LNCaP clone FGC (cell line): Measurements from ENCODE around the gene BCL11B.

ENCODE experiments used
- DNase-seq: peaks from one replicate; pipeline ENCODE4 v3.0.0-alpha.2; 2011; ENCODE audit warnings: low read depth
- H3K4me3 ChIP-seq: 2 replicates; pipeline ENCODE4 v1.5.1; 2011; ENCODE audit warnings: mild to moderate bottlenecking, low read depth, low read length, control low read depth
- TF ChIP-seq, protein P1 (sequence below): IDR thresholded peaks from 2 replicates; pipeline ENCODE4 v1.5.1; 2012; ENCODE audit warnings: mild to moderate bottlenecking; ENCODE audit not compliant: control insufficient read depth, insufficient read depth; ENCODE audit errors: extremely low read depth

Gene BCL11B

DNA sequence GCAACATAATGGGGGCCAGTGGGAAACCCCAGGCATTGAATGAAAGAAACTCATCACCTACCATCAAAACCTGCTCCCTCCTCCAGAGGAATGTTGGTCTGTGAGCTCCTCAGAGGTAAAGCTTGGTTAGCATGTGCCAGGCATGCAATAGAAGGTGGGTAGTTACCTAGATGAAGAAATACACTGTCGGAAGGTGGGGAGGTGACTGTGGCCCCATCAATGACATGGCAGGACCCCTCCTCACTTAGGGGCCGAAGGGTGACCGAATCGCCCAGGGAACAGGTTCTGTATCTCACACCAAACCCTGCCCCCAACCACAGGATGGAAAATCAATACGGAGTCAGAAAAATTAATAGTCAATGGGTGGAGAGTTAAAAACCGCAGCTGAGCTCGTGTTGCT is 135.6 kb downstream of the BCL11B start:
- H3K4me3 ChIP-seq, result no peak overlapping the region
- TF ChIP-seq, protein P1, sequence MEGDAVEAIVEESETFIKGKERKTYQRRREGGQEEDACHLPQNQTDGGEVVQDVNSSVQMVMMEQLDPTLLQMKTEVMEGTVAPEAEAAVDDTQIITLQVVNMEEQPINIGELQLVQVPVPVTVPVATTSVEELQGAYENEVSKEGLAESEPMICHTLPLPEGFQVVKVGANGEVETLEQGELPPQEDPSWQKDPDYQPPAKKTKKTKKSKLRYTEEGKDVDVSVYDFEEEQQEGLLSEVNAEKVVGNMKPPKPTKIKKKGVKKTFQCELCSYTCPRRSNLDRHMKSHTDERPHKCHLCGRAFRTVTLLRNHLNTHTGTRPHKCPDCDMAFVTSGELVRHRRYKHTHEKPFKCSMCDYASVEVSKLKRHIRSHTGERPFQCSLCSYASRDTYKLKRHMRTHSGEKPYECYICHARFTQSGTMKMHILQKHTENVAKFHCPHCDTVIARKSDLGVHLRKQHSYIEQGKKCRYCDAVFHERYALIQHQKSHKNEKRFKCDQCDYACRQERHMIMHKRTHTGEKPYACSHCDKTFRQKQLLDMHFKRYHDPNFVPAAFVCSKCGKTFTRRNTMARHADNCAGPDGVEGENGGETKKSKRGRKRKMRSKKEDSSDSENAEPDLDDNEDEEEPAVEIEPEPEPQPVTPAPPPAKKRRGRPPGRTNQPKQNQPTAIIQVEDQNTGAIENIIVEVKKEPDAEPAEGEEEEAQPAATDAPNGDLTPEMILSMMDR, result no peak
- DNase-seq, result no peak

DNA sequence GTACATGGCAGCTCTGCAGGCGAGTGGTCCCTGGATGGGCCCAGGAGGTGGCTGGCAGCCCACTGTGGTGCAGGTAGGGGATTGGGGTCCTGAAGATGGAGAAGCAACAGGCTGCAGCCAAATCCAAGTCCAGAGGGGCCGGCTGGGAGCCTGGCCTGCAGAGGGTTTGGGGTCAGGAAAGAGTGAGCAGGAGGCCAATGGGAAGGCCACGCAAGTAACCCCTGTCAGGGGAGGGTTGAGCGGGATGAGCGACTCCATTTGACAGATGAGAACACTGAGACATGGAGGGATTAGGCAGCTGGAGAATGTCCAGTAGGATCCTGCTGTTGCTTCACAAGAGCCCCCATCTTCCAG is 136.0 kb downstream of the BCL11B start:
- H3K4me3 ChIP-seq, result no peak overlapping the region
- no peak for DNase-seq
- TF ChIP-seq, protein P1, result no peak

DNA sequence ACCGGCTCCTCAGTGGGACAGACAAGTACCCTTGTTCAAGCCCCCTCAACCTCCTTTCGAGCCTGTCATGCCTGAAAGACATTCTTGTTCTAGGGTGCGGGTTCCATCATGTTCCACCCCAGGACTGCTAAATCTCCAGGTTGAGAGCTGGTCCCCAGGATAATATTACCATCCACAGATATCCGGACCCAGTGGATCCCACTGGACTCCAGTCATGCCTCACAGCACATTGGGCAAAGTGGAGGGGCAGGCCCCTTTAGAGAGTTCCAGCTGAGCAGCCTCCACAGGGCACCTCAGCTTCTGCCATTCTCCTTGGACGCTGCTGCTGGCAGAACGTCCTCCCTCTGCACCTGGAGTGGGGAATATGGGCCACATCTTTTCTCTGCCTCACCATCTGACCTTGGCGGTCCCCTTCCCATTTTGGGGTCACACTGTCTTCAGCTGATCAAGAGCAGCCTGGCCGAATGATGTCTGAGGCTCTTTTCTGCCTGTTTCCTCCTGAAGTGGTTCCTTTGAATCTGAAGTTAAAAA is 137.4 kb downstream of the BCL11B start:
- no peak for DNase-seq

DNA sequence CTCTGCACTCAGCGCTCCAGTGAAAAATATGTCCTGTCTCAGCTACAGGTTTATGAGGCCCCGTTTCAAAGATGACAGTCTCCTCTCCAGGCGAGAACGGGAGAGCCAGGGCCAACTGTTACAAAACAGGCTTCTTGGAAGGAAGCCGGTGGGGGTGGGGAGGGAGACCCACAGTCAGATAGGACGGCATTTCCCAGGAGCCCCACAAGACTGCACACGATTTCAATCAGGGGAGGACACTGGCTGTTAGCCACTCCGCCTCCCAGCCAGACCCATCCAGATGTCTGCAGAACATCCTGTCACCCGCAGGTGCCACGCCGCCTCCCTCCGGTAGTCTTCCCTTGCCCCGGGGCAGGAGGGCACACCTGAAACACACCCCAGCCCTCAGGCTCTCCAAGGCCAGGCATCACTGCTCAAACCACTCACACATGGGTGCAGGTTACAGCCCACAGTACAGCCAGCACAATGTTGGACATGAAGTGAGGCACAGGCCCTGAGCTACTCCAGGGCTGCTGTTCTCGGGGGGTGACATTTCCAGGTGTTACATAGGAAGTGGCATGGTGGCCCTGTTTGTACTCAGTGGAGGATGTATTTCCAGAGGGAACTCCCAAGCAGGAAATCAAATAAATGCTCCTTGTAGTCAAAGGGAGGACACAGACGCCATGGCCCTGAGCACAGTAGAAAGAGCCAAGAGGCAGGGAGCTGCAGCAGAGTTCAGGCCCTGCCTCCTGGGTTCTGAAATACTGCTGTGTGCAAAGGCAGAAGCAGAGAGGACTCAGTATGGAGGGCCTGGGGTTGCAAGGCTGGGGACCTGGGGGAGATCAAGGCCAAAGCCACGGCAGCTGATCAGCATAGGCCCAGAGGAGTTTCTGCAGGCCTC is 138.1 kb downstream of the BCL11B start:
- TF ChIP-seq, protein P1, result no peak
- no peak for DNase-seq
- H3K4me3 ChIP-seq, result no peak overlapping the region

More for the DNA sequence above, 137.4 kb downstream of the BCL11B start:
- TF ChIP-seq, protein P1, result no peak
- H3K4me3 ChIP-seq, result no peak overlapping the region

DNA sequence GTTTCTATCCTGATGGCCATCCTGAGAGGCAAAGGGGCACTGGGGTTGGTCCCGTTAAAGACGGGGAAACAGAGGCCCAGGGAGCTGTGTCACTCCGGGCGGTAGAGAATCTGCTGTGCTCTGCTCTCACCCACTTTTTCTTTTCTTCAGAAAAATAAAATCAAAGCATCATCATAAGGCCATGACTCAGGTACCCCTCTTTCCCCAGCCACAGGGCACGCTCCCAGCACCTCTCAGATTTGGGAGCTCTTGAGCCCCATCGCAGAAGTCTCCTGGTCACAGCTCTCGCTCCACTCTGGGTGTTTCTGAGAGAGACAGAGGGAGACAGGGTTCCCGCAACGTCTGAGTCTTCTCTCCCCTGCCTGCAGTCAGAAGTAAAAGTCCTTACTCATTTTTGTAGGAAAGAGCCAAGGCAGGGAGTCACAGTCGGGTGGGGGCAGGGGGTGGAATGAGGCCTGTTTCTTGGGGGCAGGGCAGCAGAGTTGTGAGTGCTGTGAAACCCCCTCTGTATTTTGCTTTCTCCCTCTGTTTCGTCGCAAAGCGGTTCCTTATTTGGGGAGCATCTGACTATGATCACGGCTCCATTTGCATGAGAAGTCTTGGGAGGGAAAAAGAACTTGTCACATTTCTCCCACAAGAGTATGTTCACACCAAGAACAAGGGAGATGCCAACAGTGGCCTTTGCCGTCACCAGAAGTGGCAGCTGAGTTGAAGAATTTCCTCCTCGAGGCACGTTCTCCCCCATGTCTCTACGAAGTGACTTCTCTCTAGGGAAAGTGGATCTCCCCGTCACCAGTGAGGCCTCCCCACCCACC is 139.0 kb downstream of the BCL11B start:
- TF ChIP-seq, protein P1, result no peak
- H3K4me3 ChIP-seq, result no peak overlapping the region
- no peak for DNase-seq

DNA sequence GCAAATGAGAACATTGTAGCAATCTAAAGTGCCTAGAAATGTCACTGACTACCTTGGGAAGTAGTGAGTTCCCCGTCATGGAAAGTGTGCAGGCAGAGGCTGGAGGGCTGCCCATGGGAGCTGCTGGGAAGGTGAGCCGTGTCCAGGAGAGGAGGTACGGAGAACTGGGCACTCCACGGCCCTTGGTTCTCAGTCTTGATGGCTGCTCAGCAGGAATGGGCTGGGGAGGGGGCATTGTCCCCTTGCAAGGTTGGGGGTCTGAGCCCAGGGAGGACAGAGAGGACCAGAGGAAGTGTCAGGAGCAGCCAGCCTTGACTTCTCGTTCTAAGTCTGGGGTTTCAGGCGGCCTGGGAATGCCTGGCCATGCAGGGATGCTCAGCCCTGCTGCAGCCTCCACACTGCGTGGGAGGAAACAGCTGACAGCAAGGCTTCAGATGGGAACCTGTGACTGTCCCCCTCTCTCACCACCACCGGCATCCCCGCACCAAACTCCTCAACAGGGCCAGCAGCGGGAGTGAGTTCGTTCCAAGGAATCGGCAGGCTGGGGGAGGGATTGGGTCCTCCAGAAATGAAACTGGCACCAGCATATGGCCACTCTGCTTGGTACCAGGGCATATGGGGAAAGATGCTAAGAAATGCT is 140.2 kb downstream of the BCL11B start:
- TF ChIP-seq, protein P1, result no peak
- no peak overlapping the region for H3K4me3 ChIP-seq
- no peak for DNase-seq
